Astrocyte (in vitro differentiated cells and primary cell): Measurements from ENCODE around the gene TMEM80.

Experiments used
- EZH2 ChIP-seq: IDR thresholded peaks from 2 replicates; pipeline ENCODE4 v1.6.1; 2012; ENCODE audit warnings: mild to moderate bottlenecking, low read length, inconsistent platforms; ENCODE audit not compliant: insufficient read depth
- TF ChIP-seq, protein P1 (sequence below): IDR thresholded peaks from 2 replicates; pipeline ENCODE4 v1.5.1; 2011; ENCODE audit warnings: low read depth, mild to moderate bottlenecking, inconsistent platforms, low read length, moderate library complexity; ENCODE audit not compliant: insufficient read depth

DNA sequence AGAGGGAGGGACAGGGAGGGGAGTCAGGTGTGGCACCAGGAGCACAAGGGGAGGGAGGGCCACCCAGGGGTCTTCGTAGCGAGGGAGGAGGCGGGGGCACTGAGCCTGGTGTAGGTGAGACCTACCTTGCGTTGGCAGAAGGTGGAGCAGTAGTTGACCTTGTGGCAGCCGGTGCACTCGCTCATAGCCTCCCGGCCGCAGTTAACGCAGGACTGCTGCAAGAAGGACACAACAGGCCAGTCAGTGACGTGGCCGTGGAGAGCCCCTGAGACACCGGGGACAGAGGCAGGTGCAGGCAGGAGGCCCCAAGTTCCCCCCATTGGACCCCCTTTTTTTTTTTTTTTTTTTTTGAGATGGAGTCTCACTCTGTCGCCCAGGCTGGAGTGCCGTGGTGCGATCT lies 41.8 kb upstream of the TMEM80 start:
- TF ChIP-seq, protein P1, sequence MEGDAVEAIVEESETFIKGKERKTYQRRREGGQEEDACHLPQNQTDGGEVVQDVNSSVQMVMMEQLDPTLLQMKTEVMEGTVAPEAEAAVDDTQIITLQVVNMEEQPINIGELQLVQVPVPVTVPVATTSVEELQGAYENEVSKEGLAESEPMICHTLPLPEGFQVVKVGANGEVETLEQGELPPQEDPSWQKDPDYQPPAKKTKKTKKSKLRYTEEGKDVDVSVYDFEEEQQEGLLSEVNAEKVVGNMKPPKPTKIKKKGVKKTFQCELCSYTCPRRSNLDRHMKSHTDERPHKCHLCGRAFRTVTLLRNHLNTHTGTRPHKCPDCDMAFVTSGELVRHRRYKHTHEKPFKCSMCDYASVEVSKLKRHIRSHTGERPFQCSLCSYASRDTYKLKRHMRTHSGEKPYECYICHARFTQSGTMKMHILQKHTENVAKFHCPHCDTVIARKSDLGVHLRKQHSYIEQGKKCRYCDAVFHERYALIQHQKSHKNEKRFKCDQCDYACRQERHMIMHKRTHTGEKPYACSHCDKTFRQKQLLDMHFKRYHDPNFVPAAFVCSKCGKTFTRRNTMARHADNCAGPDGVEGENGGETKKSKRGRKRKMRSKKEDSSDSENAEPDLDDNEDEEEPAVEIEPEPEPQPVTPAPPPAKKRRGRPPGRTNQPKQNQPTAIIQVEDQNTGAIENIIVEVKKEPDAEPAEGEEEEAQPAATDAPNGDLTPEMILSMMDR = no peak
- no peak for TF ChIP-seq EZH2
